HG02938 (cell line): ENCODE data around the gene AFAP1.

Experiments used
- ATAC-seq: cut with Tn5 transposase; IDR thresholded peaks from one replicate; pipeline ENCODE4 v1.9.1; 2021; ENCODE audit warnings: mild to moderate bottlenecking, moderate library complexity; ENCODE audit not compliant: unreplicated experiment

AFAP1 gene

GRCh38 chr4:7710576-7711306 lies 228.9 kb downstream of the AFAP1 start:
- no peak for ATAC-seq

- ATAC-seq = no peak
Observed at GRCh38 chr4:7710126-7710525, 229.5 kb downstream of the AFAP1 start.

GRCh38 chr4:7709431-7709830 lies 230.2 kb downstream of the AFAP1 start:
- ATAC-seq = no peak

- no peak for ATAC-seq
Observed at GRCh38 chr4:7708981-7709380, 230.7 kb downstream of the AFAP1 start.
